IPS-18c (cell line): ENCODE data around the gene ULK2.
"Not testable (repeated sequence)": the region's sequence is repeated elsewhere in the genome, so short reads cannot be mapped to it uniquely, and the experiment has no call there.

Experiments
- H3K4me3 ChIP-seq: 2 replicates; pipeline ENCODE4 v1.7.0; 2013; ENCODE audit warnings: low read depth, mild to moderate bottlenecking, low read length, moderate library complexity; ENCODE audit not compliant: insufficient read depth
- H3K9me3 ChIP-seq: one replicate; pipeline ENCODE4 v1.6.1; 2013; ENCODE audit warnings: mild to moderate bottlenecking, low read length, moderate library complexity; ENCODE audit not compliant: control insufficient read depth, insufficient read depth

Gene ULK2

DNA sequence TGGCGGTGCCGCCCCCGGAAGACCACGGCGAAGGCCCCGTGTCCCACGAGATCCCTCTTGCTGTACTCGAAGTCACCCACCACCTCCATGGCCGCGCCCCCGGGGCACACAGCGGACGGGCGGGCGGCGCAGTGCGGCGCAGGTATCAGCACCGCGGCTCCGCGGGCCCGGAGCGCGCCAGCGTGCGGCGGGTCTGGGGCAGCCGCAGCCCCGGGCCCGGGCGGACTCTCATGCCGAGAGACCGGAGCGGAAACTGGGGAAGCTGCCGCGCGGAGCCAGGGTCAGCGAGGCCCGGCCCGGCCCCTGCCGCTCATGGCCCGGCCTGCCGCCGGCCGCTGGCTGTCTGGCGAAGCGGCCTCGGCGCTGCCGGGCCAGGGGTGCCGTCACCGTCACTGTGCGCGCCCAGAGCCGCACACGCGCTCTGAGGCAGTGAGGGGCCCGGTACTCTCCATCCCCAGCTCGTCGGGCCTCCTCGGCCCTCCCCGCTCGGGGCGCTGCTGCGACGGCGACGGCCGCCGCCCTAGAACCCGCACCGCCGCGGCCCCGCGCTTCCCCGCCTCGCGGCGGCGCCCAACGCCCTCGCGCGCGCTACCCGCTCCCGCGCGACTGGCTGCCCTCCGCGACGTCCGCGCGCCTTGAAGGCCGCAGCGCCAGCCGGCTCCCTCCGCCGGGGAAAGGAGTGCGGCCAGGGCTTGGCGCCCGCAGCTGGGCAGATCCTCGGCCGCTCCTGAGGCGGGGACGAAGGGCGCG, at the start of gene ULK2:
ULK2 (minus strand) TSS at position 608 of the 750 bp plus-strand sequence; CDS start at position 89, 519 bp downstream.
- Histone ChIP-seq H3K9me3 (peaks cover 3% of the 10 kb centered on the region), H3K4me3 (peak within 1 kb of the TSS; percentile 77)

- Histone ChIP-seq H3K9me3 (no peaks in the 10 kb centered on the region), H3K4me3 (no peak overlapping the region)
These were observed 47.7 kb upstream of the ULK2 start for GRCh38 chr17:19915245-19915978.

GRCh38 chr17:19911033-19911432, 43.3 kb upstream of the ULK2 start:
- no peaks in the 10 kb centered on the region for H3K9me3 ChIP-seq
- H3K4me3 ChIP-seq: no peak overlapping the region

DNA sequence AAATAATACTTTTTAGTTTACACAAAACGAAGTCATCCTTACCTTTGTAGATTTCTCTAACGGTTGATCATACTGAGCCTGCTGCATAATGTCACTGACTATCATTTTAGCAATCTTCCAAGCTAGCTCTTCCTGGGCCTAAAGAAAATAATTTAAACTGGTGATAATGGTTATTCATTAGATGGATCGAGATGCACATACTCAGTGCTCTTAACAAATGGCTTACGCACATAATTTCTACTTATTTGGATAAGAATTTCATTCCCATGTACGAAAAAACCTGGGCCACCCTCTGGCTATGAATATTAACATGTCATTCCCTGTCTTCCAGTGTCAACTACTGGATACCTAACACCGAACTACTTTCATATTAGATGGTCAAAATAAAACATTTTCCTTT, 41.4 kb upstream of the ULK2 start:
- H3K9me3 ChIP-seq: no peaks in the 10 kb centered on the region
- no peak overlapping the region for H3K4me3 ChIP-seq

GRCh38 chr17:19905502-19905901, 37.8 kb upstream of the ULK2 start:
- no peak overlapping the region for H3K4me3 ChIP-seq
- H3K9me3 ChIP-seq: no peaks in the 10 kb centered on the region

GRCh38 chr17:19904924-19905323, 37.2 kb upstream of the ULK2 start:
- H3K9me3 ChIP-seq: no peaks in the 10 kb centered on the region
- no peak overlapping the region for H3K4me3 ChIP-seq

- no peaks in the 10 kb centered on the region for H3K9me3 ChIP-seq
- H3K4me3 ChIP-seq: no peak overlapping the region
These were observed 36.7 kb upstream of the ULK2 start for GRCh38 chr17:19904412-19904811.

DNA sequence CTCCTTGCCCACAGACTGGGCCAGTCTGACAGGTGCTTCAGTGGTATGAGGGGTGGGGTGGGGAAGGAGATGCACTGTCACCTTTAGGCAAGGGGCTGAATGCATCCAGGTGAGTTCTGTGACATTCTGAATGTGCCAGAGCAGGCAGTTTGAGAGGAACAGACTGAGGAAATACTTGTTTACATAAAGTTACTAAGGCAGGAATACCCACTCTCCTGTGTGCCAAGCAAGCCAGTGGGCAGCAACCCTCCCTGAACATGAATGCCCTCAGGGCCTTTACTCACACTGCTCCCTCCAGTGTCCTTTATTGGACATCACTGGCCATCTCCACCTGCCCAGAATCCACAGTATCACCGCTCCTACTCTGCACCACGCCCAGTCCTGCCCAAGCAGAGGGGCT, 33.1 kb upstream of the ULK2 start:
- no peak overlapping the region for H3K4me3 ChIP-seq
- no peaks in the 10 kb centered on the region for H3K9me3 ChIP-seq

- Histone ChIP-seq H3K9me3 (no peaks in the 10 kb centered on the region), H3K4me3 (no peak overlapping the region)
These were observed 30.2 kb upstream of the ULK2 start for GRCh38 chr17:19897903-19898302.

- no peak overlapping the region for H3K4me3 ChIP-seq
These were observed 29.5 kb upstream of the ULK2 start for GRCh38 chr17:19897090-19897837.

DNA sequence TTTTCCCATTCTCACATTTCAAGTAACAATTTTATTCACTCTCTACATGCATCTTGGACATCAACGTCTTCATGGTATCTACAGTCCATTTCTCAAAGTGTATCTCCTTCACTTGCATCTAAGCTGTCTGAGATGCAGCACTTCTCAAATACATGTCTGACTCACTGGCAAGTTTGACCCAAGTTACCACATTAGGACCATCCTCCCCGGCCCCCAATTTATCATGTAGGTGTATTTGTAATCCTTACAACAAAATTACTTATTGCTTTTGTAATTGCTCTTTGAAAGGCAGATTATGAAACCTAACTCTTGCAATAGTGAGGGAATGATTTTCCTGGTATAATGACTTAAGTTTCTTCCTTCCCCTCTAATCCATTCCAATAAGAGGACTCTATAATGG, 28.9 kb upstream of the ULK2 start:
- no peaks in the 10 kb centered on the region for H3K9me3 ChIP-seq
- H3K4me3 ChIP-seq: no peak overlapping the region

More at GRCh38 chr17:19897090-19897837, 29.5 kb upstream of the ULK2 start:
- H3K9me3 ChIP-seq: no peaks in the 10 kb centered on the region

- not testable (repeated sequence) for H3K9me3 ChIP-seq, H3K4me3 ChIP-seq
These were observed 22.8 kb upstream of the ULK2 start for GRCh38 chr17:19890554-19890953.

DNA sequence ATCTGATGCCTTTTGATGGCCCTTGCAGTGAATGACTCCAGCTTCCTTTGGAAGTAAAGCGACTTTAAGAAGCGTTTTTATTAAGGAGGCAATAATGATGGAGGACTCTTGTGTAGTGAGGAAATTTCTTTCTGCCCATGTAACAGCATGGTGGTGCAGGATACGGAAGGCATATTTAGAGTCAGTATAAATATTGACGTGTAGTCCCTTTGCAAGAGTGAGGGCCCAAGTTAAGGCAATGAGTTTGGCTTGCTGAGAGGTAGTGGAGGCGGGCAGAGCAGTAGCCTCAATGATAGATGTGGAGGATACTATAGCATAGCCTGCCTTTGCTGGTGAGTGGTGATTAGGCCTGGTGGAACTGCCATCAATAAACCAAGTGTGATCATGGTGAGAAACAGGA, 22.3 kb upstream of the ULK2 start:
- not testable (repeated sequence) for H3K4me3 ChIP-seq, H3K9me3 ChIP-seq

DNA sequence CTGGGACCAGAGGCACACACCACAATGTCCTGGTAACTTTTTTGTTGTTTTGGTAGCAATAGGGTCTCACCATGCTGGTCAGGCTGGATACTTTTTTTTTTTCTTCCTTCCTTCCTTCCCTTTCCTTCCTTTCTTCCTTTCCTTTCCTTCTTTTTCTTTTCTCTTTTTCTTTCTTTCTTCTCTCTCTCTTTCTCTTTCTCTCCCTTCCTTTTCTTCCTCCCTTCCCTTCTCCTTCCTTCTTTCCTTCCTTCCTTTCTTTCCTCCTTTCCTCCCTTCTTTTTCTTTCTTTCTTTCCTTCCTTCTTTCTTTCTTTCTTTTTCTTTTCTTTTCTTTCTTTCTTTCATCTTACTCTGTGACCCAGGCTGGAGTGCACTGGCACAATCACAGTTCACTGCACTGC, 18.4 kb upstream of the ULK2 start:
- H3K4me3 ChIP-seq: no peak overlapping the region
- no peaks in the 10 kb centered on the region for H3K9me3 ChIP-seq

- H3K9me3 ChIP-seq: no peaks in the 10 kb centered on the region
- H3K4me3 ChIP-seq: no peak overlapping the region
These were observed 15.9 kb upstream of the ULK2 start for GRCh38 chr17:19883537-19884215.

DNA sequence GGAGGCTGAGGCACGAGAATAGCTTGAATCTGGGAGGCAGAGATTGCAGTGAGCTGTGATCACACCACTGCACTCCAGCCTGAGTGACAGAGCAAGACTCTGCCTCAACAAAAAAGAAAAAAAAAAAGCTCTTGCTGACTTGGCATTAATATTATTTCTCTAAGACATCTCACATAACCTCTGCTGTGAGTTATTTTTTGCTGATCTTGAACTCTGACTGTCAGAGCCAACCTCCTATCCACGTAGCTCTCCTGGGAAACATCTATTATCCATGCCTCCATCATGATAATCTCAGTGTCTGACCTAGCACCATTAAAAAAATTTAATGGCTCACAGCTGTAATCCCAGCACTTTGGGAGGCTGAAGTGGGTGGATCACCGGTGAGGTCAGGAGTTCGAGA, 12.7 kb upstream of the ULK2 start:
- no peaks in the 10 kb centered on the region for H3K9me3 ChIP-seq
- H3K4me3 ChIP-seq: no peak overlapping the region

DNA sequence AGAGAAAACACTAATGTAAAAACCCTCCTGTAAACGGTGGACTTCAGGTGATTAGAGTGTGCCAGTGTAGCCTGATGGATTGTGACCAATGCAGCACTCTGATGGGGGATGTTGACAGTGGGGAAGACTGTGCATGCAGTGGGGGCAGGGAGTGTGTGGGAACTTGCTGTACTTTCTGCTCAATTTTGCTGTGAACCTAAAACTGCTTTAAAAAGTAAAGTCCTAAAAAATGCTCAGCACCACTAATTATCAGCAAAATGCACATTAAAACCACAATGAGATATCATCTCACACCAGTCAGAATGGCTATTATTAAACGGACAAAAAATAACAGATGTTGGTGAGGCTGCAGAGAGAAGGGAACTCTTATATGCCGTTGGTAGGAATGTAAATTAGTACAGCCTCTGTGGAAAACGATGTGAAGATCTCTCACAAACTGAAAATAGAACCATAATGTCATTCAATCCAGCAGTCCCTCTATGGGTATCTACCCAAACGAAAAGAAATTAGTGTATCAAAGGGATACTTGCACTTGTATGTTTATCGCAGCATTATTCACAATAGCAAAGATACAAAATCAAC, 9.7 kb upstream of the ULK2 start:
- Histone ChIP-seq H3K9me3 (no peaks in the 10 kb centered on the region), H3K4me3 (no peak overlapping the region)
